GM13976 (cell line): ENCODE measurements around the gene TRIM42.

Source experiments
- DNase-seq: peaks from one replicate; pipeline ENCODE4 v3.0.0; 2012; ENCODE audit warnings: low spot score
- in situ Hi-C: fragments of 300-500 bp; cut with MboI; formaldehyde crosslinking; loops from one replicate; pipeline ENCODE4 v1.12.0; 2022; ENCODE audit warnings: low sequenced_read_pairs, mixed read lengths, inconsistent platforms; ENCODE audit not compliant: unreplicated experiment
- TF ChIP-seq, protein P1 (sequence below): IDR thresholded peaks from 2 replicates; pipeline ENCODE4 v1.5.1; 2012; ENCODE audit warnings: borderline replicate concordance, mild to moderate bottlenecking; ENCODE audit not compliant: insufficient read depth; ENCODE audit errors: extremely low read depth, missing control alignments, control extremely low read depth

TRIM42 gene

DNA sequence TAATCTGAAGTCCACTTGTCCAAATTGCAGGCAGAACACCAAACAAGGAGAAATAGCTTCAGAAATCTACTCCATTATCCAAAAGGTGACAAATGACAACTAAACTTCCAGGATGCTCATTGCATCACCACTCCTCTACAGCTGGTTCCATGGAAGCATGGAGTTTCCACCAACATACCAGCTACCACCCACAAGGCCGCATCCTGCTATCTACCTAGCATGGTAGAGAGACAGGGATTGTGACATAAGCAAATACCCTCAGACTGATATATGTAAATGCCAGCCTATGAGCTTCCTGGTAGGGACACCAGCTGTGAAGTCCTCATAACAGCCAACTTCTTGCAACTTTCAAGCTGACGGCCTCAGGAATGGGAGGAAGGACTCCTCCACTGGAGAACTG lies at the start of gene TRIM42:
TSS of gene TRIM42 (plus strand) at position 301 of the 400 bp plus-strand sequence. CDS start 166 bp downstream, outside the sequence.
- TF ChIP-seq, protein P1, sequence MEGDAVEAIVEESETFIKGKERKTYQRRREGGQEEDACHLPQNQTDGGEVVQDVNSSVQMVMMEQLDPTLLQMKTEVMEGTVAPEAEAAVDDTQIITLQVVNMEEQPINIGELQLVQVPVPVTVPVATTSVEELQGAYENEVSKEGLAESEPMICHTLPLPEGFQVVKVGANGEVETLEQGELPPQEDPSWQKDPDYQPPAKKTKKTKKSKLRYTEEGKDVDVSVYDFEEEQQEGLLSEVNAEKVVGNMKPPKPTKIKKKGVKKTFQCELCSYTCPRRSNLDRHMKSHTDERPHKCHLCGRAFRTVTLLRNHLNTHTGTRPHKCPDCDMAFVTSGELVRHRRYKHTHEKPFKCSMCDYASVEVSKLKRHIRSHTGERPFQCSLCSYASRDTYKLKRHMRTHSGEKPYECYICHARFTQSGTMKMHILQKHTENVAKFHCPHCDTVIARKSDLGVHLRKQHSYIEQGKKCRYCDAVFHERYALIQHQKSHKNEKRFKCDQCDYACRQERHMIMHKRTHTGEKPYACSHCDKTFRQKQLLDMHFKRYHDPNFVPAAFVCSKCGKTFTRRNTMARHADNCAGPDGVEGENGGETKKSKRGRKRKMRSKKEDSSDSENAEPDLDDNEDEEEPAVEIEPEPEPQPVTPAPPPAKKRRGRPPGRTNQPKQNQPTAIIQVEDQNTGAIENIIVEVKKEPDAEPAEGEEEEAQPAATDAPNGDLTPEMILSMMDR, result no peak
- no peak for DNase-seq
- in situ Hi-C loops, result no loop called here

- in situ Hi-C loops, result no loop called here
- DNase-seq, result no peak
- TF ChIP-seq, protein P1, result no peak
These were observed 49.3 kb upstream of the TRIM42 start for GRCh38 chr3:140628606-140629005.

DNA sequence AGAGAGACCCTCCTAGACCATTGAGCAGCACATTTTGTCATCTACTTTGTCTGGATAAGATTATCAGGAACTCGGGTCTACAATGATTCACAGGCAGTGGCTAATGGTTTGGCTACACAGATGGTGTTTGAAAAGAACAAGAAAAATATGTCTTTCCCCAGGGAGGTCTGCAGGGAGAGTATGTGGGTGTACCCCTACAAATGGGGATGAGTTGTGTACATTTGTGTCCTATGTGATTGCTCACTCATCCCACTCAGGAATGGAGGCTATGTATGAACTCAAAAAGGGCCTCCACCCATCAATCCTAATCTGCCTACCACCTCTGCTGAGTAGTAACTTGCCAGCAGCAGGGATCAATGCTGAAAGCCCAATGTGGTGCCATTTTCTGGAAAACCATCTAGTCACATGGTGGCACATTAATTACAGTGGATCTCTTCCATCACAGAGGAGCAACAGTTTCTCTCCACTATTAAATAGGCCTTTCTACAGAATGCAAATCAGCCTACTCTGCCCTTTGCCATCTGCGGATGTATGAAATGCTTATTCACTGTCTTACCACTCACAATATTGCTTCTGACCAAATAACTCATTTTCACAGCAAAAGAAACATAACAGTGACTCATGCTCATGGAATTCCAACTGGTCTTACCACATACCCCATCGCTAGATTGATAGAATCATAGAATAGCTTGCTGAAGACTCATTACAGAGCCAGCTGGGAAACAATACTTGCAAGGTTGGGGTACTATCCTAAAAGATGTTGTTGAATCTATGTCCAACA lies 48.3 kb upstream of the TRIM42 start:
- DNase-seq, result no peak
- TF ChIP-seq, protein P1, result no peak
- in situ Hi-C loops, result no loop called here

- no peak for DNase-seq
- in situ Hi-C loops, result no loop called here
- TF ChIP-seq, protein P1, result no peak
These were observed 47.5 kb upstream of the TRIM42 start for GRCh38 chr3:140630366-140630765.

DNA sequence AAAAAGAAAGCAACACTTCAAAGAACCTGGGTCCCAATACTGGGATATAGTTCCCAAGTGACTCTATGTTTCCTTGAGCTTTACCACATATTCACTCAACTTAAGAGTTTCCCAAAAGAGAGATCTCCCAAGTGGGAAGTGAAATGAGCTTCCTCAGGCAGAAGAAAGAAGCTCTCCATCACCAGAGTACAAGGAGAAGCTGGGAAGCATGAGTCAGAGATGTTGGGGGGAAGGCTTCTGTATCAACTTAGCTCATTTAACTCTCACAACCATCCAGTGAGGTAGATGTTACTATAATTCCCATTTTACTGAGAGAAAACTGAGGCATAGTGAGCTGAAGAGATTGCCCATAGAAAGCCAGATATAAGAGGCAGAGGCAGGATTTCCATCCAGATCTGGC lies 47.0 kb upstream of the TRIM42 start:
- TF ChIP-seq, protein P1, result no peak
- DNase-seq, result no peak
- in situ Hi-C loops, result no loop called here

GRCh38 chr3:140635276-140635675 lies 42.6 kb upstream of the TRIM42 start:
- TF ChIP-seq, protein P1, result no peak
- in situ Hi-C loops, result no loop called here
- no peak for DNase-seq
